ENCODE results near the gene ABHD11.

Gene ABHD11

DNA sequence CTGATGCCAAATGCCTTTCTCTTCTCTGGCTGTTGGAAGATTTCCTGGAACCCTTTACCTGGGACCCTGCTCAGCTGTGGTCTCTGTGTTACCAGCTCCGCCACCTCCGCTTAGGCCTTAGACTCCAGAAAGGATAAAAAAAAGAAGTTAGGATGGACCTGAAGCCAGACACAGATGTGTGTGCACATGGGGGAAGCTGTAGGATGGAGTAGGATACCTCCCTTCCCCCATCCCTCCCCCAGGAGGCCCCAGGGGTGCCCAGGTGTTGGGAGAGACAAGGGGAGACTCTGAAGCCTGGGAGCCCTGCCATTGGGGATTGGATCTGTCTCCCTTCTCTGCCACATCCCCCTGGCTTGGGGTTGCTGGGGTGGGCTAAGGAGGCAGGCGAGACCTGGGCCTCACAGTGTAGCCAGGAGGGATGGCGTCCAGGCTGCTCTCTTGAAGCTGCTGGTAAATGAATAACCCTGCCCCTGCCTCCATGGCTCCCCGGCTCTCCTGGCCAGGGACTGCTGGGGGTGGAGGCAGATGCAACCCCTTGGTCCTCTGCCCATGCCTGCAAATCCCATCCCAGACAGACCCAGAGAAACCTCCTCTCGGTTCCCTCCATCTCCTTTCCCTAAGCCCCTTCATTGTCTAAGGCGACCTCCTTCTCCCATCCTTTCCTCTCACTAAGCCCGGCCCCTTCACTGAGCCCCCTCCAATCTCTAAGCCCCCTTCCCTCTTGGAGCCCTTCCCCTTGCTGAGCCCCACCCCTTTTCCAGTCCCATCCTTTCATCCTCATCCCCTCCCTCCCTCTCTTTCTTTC lies 23.5 kb upstream of the ABHD11 start:
- TF ChIP-seq, protein P1, sequence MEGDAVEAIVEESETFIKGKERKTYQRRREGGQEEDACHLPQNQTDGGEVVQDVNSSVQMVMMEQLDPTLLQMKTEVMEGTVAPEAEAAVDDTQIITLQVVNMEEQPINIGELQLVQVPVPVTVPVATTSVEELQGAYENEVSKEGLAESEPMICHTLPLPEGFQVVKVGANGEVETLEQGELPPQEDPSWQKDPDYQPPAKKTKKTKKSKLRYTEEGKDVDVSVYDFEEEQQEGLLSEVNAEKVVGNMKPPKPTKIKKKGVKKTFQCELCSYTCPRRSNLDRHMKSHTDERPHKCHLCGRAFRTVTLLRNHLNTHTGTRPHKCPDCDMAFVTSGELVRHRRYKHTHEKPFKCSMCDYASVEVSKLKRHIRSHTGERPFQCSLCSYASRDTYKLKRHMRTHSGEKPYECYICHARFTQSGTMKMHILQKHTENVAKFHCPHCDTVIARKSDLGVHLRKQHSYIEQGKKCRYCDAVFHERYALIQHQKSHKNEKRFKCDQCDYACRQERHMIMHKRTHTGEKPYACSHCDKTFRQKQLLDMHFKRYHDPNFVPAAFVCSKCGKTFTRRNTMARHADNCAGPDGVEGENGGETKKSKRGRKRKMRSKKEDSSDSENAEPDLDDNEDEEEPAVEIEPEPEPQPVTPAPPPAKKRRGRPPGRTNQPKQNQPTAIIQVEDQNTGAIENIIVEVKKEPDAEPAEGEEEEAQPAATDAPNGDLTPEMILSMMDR (IDR thresholded peaks at IDR 0.05), result no peak
- DNase-seq (ENCODE audit: low spot score), result no peak
- Histone ChIP-seq H3K27ac (no peak overlapping the region), H3K4me3 (no peak overlapping the region)

DNA sequence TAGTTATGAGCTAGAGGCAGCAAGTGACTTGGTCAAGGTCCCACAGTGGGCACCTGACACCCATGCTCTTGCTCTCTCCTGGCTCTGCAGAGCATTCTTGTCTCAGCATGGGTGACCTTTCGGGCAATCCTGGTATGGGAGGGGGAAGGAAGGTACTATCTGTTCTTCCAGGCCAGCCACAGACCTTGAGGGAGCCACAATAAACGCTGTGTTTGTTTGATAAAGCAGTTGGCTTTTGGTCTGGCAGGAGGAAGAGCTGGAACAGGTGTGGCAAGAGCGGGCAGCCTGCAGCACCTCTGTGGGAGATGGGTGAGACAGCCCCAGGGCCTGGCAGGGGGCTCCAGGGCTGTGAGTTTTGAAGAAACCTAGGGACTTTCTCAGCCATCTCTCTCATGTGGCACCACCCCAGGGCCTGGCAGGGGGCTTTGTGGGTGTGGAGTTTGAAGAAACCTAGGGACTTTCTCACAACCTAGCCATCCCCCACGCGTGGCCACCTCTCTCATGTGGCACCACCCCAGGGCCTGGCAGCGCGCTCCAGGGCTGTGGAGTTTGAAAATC lies 20.1 kb upstream of the ABHD11 start:
- no peak for DNase-seq (ENCODE audit: low spot score)
- Histone ChIP-seq H3K4me3 (no peak overlapping the region), H3K27ac (no peak overlapping the region)
- TF ChIP-seq, protein P1 (IDR thresholded peaks at IDR 0.05), result no peak

DNA sequence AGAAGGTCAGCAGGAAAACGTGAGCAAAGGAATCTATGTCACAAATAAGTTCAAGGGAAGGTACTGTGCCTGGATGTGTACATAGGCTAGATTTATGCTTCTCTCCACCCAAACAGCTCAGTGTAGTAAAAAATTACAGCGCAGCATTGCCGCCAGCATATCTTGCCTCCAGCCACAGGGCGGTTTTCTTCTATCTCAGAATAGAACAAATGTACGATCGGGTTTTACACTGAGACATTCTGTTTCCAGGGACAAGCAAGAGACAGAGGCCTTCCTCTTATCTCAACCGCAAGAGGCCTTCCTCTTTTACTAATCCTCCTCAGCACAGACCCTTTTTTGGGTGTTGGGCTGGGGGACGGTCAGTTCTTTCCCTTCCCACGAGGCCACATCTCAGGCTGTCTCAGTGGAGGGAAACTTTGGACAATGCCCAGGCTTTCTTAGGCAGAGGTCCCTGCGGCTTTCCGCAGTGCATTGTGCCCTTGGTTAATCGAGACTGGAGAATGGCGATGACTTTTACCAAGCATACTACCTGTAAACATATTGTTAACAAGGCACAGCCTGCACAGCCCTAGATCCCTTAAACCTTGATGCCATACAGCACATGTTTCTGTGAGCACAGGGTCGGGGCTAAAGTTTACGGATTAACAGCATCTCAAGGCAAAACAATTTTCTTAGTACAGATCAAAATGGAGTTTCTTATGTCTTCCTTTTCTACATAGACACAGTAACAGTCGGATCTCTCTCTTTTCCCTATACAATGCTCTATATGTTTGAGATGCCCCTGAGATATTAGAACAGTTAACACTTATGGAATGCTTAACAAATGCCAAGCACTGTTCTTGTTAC lies 11.6 kb upstream of the ABHD11 start:
- TF ChIP-seq, protein P1 (IDR thresholded peaks at IDR 0.05), result no peak
- Histone ChIP-seq H3K27ac (no peak overlapping the region), H3K4me3 (no peak overlapping the region)
- no peak for DNase-seq (ENCODE audit: low spot score)

DNA sequence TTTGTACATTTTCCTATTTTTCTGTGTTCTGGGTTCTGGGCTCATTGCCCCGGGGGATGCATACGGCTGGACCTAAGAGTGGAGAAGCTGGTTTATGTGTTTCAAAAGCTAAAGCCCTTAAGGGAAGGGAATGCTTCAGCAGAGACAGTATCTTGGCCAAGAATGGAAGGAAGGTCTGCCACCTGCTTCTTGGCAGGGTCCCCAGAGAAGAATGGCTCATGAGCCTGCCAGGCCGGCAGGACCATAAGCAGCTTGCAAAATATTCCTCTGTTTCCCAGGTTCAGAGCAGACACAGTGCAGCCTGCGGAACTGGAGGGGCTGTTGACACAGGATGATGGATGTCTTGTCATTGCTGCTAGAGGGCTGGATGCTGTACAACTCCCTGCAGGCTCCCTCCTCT lies 7.8 kb upstream of the ABHD11 start:
- DNase-seq (ENCODE audit: low spot score), result no peak
- no peak overlapping the region for H3K4me3 ChIP-seq
- H3K27ac ChIP-seq, result no peak overlapping the region
- TF ChIP-seq, protein P1 (IDR thresholded peaks at IDR 0.05), result no peak

DNA sequence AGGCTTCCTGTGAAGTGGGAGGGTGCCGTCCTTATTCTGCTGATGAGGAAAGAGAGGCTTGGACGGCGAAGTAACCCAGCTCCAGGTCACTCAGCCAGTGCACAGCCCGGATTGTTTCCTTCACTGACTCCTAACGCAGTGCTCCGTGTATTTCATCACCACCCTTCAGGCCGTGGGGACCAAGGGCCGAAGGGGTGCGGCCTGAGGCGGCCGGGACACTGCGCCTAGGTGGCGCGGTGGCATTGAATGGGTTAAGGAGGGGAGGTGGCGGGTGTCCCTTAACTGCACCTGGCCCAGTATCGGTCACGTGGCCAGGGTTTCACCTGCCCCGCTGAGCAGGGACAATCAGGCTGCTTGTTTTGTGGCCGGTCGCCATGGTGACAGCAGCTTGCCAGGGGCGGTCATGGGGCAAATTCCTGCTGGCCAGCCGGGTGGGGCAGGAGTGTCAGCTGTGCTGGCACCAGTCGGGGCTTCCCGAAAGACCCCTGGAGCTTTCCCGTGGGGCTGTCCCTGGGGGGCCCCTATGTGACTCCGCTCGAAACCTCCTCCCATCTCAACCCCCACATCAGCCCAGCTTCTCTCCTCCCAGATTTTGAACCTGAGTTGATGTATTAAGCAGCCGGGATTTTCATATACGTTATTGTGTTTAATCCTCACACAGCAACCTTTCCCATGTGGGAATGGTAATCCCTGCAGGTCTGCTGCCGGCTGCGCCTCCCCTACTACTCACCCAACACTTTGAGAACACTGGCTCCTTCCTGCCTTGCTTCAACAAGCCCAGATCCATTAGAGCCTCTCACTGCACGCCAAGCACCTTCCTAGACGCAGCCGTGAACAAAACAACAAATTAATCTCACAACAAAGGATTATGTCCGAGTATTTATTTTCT lies 4.4 kb upstream of the ABHD11 start:
- TF ChIP-seq, protein P1 (IDR thresholded peaks at IDR 0.05), result no peak
- DNase-seq (ENCODE audit: low spot score), result no peak
- no peak overlapping the region for H3K4me3 ChIP-seq
- H3K27ac ChIP-seq, result peak overlapping the region in 1 of 2 donors; percentile 32

DNA sequence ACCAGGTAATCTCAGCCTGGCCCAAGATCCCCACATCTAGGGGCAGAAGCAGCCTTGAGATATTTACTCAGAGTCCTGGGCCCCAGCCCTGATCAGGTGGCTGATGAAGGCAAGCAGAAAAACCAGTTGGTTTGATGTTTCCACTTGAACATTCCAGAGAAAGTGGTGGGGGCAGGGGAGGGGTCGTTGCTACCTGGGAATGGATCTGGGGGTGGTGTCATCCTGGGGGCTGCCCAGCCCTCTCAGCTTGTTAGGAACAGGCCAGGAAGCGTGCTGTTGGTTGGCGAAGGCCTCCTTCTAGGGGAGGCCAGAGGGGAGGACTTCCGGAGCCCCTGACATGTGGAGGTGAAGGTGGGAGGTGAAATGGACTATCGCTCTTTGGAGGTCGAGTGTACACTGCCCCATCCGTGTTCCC lies 3.7 kb upstream of the ABHD11 start:
- TF ChIP-seq, protein P1 (IDR thresholded peaks at IDR 0.05), result no peak
- DNase-seq (ENCODE audit: low spot score), result no peak
- Histone ChIP-seq H3K4me3 (no peak overlapping the region), H3K27ac (peak overlapping the region in 1 of 2 donors; percentile 32)
